GM21515 (cell line): ENCODE results near the gene WDR72.

Experiments used
- ATAC-seq: cut with Tn5 transposase; IDR thresholded peaks from one replicate; pipeline ENCODE4 v1.9.1; 2021; ENCODE audit not compliant: unreplicated experiment

The WDR72 gene

GRCh38 chr15:53611145-53611920 is 148.1 kb downstream of the WDR72 start:
- no peak for ATAC-seq

- ATAC-seq = no peak
Observed at GRCh38 chr15:53591041-53591440, 168.4 kb downstream of the WDR72 start.

- no peak for ATAC-seq
Observed at GRCh38 chr15:53590380-53590779, 169.1 kb downstream of the WDR72 start.

GRCh38 chr15:53589520-53590057 is 169.9 kb downstream of the WDR72 start:
- ATAC-seq = no peak

- ATAC-seq = no peak
Observed at GRCh38 chr15:53588773-53589172, 170.7 kb downstream of the WDR72 start.

- ATAC-seq = peak; percentile 59
Observed at GRCh38 chr15:53586799-53587198, 172.7 kb downstream of the WDR72 start.

- ATAC-seq = no peak
Observed at GRCh38 chr15:53581513-53581912, 177.9 kb downstream of the WDR72 start.

GRCh38 chr15:53580366-53580765 is 179.1 kb downstream of the WDR72 start:
- ATAC-seq = no peak

GRCh38 chr15:53576841-53577240 is 182.6 kb downstream of the WDR72 start:
- ATAC-seq = no peak

- ATAC-seq = no peak
Observed at GRCh38 chr15:53573091-53573490, 186.4 kb downstream of the WDR72 start.

GRCh38 chr15:53569751-53570480 is 189.5 kb downstream of the WDR72 start:
- no peak for ATAC-seq

GRCh38 chr15:53566912-53567311 is 192.6 kb downstream of the WDR72 start:
- no peak for ATAC-seq

GRCh38 chr15:53565721-53566120 is 193.7 kb downstream of the WDR72 start:
- ATAC-seq = no peak

GRCh38 chr15:53564647-53565046 is 194.8 kb downstream of the WDR72 start:
- no peak for ATAC-seq

GRCh38 chr15:53563627-53564026 is 195.8 kb downstream of the WDR72 start:
- no peak for ATAC-seq

- ATAC-seq = no peak
Observed at GRCh38 chr15:53559364-53560277, 199.8 kb downstream of the WDR72 start.

- ATAC-seq = no peak
Observed at GRCh38 chr15:53558384-53558783, 201.1 kb downstream of the WDR72 start.

- ATAC-seq = no peak
Observed at GRCh38 chr15:53555226-53555625, 204.2 kb downstream of the WDR72 start.

GRCh38 chr15:53549697-53550305 is 209.7 kb downstream of the WDR72 start:
- no peak for ATAC-seq

- no peak for ATAC-seq
Observed at GRCh38 chr15:53548236-53548635, 211.2 kb downstream of the WDR72 start.
